Ammon's horn (tissue), 1 donor: ENCODE measurements around the gene RHBDF1.
"Not testable (repeated sequence)": the region's sequence is repeated elsewhere in the genome, so short reads cannot be mapped to it uniquely, and the experiment has no call there.

Source experiments
- DNase-seq: peaks from one replicate; pipeline ENCODE4 v3.0.0-alpha.2; 2016; ENCODE audit warnings: low spot score

The RHBDF1 gene

GRCh38 chr16:35678-36305 is 36.6 kb downstream of the RHBDF1 start:
- no peak for DNase-seq

- peak; percentile 58 for DNase-seq
Observed at GRCh38 chr16:35011-35677, 37.3 kb downstream of the RHBDF1 start.

GRCh38 chr16:34648-34987 is 37.8 kb downstream of the RHBDF1 start:
- no peak for DNase-seq

- DNase-seq = no peak
Observed at GRCh38 chr16:33877-34647, 38.4 kb downstream of the RHBDF1 start.

GRCh38 chr16:33154-33876 is 39.1 kb downstream of the RHBDF1 start:
- not testable (repeated sequence) for DNase-seq

GRCh38 chr16:30627-31026 is 41.8 kb downstream of the RHBDF1 start:
- not testable (repeated sequence) for DNase-seq

- not testable (repeated sequence) for DNase-seq
Observed at GRCh38 chr16:25926-26348, 46.5 kb downstream of the RHBDF1 start.

- not testable (repeated sequence) for DNase-seq
Observed at GRCh38 chr16:24151-24550, 48.3 kb downstream of the RHBDF1 start.

GRCh38 chr16:20886-21285 is 51.5 kb downstream of the RHBDF1 start:
- not testable (repeated sequence) for DNase-seq

- not testable (repeated sequence) for DNase-seq
Observed at GRCh38 chr16:17062-17765, 55.2 kb downstream of the RHBDF1 start.

- not testable (repeated sequence) for DNase-seq
Observed at GRCh38 chr16:10772-11171, 61.7 kb downstream of the RHBDF1 start.

- DNase-seq = no peak
Observed at GRCh38 chr16:9903-10665, 62.3 kb downstream of the RHBDF1 start.
